Left renal pelvis (tissue), 4 donors: ENCODE data around the gene ISOC1. TPM values are rescaled to one million over a fixed set of nuclear protein-coding genes. Genes with fewer than 3 reads are reported as not detected.
A peak's percentile ranks its signal among the peaks of the same experiment; 100 is the strongest.

Experiments
- DNase-seq, 4 donors: peaks; one replicate each; pipeline ENCODE4 v3.0.0-alpha.2; 2013; ENCODE audit warnings: low read depth in 4 of 4, low spot score in 3 of 4
- polyA plus RNA-seq, 4 donors: library from polyadenylated mRNA; unstranded; fragments of 120-200 nt; gene quantifications; one replicate each; pipeline ENCODE4 v1.2.1, GENCODE V29; 2013; ENCODE audit not compliant: insufficient read length in 4 of 4

ISOC1 gene
- polyA plus RNA-seq, 4 donors, result 30.7 to 50.3 (median 43.5) TPM

DNA sequence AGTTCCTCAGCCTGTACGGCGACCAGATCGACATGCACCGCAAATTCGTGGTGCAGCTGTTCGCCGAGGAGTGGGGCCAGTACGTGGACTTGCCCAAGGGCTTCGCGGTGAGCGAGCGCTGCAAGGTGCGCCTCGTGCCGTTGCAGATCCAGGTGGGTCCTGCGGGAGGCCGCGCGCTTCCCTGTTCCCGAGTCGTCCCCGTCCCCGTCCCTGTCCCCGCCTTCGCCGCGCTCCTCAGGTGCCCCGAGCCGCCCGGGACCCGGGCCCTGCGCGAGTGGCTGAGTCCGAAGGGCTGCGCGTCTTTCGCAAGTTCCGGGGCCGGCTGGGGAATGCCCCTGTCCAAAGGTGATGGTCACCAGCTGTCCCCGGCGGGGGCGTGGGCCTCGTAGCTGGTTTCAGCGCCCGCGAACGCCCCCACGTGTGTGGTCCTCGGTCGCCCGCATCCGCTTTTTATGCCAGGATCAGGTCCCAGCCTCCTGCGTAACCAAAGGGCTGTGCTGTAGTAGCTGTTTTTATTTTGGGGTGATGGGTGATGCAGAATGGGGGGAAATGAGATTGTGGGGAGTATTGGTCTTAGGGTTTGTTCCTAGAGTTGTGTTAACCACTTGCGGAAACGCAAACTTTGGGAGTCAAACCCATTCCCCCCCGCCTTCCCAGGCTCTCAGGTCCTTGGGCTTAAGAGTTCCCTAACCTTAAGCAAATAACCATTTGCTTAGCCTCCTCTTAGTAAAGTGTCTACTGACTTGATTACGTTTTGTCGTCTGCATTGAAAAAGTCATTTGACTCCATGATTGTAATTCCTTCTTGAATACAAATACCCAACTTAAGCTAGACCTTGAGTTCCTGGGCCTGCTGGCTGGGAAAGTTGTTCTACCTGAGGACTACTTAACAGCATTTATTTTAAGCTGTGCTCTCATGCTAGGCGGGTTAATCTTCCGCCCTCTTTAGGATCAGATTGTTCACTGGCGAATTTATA lies 663 bp downstream of the ISOC1 start:
- DNase-seq, result peak; percentile 28 to 44 (median 35)

GRCh38 chr5:129096382-129096991 lies 1.9 kb downstream of the ISOC1 start:
- no peak for DNase-seq

DNA sequence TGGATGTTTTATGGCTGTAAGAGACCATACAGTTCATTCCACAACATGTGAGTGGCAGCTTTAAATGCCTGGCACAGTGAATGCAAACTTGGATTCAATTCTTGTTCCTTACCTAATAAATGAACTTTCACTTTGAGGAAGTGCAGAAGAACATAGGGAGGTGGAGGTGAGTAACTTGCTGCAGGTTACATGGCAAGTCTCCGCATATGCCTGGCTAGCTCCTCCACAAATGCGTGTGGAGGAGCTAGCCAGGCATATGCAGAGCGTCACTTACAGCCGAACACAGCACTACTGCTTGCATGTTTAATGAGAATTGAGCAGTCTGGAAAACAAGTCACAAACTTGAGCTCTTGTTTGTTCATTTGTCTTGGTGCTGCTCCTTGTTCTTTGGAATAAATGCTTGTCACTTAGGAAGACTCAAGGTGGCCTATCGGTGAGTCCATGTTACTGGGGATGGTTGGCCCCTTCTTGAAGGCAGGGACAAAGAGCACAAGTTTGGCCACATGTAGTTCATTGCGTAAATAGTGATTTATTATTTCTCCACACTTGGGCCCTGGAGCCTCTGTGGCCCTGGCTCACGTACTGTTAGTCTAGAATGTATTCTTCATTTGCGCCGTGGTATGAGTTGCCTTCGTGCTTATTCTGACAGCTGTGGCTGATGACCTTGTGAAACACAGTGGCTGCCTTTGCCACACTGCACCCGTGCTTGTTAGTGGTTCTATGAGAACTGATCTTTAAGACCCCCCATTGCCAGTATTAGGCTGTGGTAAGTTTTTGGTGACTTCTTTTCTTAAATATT lies 3.1 kb downstream of the ISOC1 start:
- no peak for DNase-seq

- no peak for DNase-seq
These were observed 4.1 kb downstream of the ISOC1 start for GRCh38 chr5:129098488-129099183.

DNA sequence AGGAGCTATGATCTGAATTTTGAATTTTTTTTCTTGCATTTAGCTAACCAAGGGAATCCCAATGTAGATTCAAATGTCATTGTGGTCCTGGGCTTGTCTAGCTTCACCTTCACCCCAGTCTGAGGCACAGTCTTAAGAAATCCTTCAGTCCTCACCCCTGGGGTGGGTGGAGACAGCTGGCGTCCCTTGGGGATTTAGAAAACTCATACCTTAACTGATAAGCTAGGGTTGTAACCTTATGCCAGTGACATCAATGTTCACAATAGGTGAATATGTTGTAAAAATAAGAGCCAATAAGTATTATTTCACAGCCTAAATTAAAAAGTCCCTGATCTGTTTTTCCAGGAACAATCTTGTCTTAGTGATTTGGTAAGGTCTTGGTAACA lies 4.6 kb downstream of the ISOC1 start:
- DNase-seq, result no peak

DNA sequence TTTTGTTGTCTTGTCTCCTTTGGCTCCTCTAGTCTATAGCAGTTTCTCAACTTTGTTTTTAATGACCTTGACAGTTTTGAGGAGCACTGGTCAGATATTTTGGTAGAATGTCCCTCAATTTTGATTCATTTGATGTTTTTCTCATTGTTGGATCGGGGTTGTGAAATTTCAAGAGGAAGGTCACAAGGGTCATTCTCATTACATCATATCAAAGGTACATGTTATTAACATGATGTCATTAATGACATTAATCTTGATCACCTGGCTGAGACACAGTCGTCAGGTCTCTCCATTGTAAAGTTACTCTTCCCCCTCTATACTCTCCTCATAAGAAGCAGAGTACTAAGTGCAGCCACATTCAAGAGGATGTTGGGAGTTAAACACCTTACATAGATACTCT lies 7.2 kb downstream of the ISOC1 start:
- DNase-seq, result no peak

GRCh38 chr5:129103397-129103796 lies 8.8 kb downstream of the ISOC1 start:
- no peak for DNase-seq

- no peak for DNase-seq
These were observed 10.4 kb downstream of the ISOC1 start for GRCh38 chr5:129104915-129105455.

DNA sequence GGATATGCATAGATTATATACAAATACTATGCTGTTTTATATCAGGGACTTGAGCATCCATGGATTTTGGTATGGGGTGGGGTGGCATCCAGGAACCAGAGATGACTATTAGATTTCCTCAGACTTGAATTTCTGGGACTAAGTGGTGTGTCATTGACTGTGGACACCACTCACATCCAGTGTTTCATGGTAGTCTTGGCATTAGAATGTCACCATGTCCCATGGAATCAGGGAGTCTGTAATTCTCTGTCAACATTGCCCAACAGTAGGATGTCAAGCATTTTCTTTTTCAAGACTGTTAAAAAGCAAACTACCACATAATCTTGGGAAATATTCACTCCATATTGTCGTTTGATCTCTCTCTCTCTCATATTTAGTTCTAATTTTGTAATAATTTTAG lies 13.1 kb downstream of the ISOC1 start:
- no peak for DNase-seq

DNA sequence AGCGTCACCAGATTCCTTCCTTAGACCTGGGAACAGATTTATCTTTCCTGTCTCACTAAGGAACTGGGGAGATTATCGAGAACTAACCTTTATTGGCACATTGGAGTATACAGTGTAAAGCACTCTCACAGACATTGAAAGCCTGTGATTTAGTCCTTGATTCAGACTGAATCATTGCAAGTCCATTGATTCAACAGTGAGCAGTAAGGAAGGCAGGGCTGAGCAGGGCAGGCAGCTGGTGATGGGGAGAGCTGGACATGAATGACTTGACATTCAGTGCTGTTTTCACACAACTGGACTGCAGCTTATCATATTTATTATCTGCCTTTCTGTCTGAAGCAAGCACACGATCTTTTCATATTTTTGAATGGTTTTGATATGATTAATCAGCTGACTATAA lies 16.2 kb downstream of the ISOC1 start:
- DNase-seq, result no peak

- no peak for DNase-seq
These were observed 16.8 kb downstream of the ISOC1 start for GRCh38 chr5:129111351-129111750.

DNA sequence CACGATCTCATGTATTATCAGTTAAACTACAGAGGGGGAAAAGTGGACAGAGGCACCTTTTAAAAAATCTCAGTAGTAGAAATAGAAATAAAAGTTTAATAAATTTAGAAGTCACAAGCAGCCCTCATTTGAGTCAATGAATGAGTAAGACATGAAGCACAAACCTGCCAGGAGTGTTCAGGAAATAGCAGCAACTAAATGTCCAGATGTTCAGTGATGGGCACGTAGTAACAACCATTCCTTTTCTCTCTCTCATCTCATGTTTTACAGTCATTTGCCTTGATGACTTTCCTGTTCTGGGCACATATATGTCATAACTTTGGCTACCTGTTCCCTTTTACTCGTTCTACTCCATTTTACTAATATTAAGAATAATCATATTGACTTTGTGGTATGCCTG lies 17.7 kb downstream of the ISOC1 start:
- no peak for DNase-seq

GRCh38 chr5:129113867-129114266 lies 19.3 kb downstream of the ISOC1 start:
- DNase-seq, result no peak

DNA sequence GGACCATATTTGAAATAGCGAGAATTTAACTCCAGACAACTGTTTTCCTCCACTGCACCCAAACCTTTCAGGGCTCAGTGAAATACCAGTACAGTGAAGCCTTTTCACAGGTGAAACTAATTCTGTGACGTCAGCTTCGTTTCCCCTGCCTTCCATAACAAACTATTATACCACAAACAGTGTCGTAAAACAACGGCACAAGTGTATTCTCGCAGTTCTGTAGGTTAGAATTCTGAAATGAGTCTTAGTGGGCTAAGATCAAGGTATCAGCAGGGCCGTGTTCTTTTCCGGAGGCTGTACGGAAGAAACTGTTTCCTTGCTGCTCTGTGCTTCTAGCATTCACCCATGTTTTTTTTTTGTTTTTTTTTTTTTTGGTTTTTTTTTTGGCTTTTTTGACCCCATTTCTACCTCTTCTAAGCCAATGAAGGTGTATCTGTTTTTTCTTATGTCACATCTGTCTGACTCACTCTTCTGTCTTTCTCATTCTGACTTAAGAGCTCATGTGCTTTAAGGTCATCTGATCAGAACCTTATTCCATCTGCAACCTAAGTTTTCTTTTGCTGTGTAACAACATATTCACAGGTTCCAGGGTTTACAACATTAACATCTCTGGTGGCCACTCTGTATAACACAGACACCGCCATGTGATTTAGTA lies 20.1 kb downstream of the ISOC1 start:
- no peak for DNase-seq

DNA sequence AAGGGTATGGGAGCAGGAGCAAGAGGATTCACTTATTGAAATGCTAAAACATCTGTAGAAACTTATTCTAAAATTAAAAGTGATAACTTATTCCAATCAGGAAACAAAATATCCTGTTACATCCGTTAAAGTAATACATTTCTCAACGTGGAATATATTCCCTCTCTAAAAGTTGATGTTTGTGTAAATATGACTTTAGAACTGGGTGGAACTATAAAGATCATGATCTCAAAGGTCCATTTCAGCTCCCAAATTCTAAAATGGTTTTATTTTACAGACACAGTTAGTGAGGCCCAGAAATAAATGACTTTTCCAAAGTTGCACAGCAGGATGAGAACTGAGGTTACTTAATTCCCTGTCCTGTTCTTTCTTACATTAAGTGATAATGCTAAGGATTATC lies 21.1 kb downstream of the ISOC1 start:
- DNase-seq, result no peak

GRCh38 chr5:129116797-129117196 lies 22.2 kb downstream of the ISOC1 start:
- no peak for DNase-seq

DNA sequence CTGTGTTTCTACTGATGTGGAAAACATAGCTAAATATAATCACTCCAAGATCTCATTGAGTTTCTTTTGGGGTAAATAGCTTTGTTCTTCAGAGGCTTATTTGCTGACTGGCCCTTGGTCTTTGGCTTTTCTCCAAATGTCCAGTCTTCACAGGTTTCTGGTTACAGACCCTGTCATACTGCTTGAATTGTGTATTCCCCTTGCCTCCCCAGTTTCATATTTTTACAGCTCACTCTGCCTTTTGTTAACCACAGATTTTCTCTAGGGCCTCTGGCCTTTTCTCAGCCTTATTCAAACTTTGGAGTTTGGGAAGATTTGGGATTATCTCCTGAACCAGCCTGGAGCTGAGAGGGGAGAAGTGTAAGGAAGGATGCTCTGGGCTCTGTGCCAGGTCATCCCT lies 23.9 kb downstream of the ISOC1 start:
- no peak for DNase-seq

- DNase-seq, result no peak
These were observed 24.3 kb downstream of the ISOC1 start for GRCh38 chr5:129118826-129119225.

- no peak for DNase-seq
These were observed 25.6 kb downstream of the ISOC1 start for GRCh38 chr5:129120158-129120581.

DNA sequence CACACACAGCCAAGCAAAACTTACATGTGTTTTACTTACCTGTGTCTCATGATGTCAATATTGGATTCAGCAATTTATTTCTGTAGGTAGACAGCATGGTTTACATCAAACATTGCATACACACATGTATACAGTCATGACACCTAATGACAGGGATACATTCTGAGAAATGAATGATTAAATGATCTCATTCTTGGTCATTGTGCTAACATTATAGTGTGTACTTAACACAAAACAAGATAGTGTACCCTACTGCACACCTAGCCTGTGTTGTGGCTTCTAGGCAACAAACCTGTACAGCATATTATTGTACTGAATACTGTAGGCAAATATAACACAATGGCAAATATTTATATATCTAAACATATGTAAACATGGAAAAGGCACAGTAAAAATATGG lies 28.0 kb downstream of the ISOC1 start:
- no peak for DNase-seq
